ENCODE results near the gene TMEM248. TPM values are rescaled to one million over a fixed set of nuclear protein-coding genes. Genes with fewer than 3 reads are reported as not detected.

Gene TMEM248
- total RNA-seq, 1 experiment from 2014 or later = 60.4 TPM

DNA sequence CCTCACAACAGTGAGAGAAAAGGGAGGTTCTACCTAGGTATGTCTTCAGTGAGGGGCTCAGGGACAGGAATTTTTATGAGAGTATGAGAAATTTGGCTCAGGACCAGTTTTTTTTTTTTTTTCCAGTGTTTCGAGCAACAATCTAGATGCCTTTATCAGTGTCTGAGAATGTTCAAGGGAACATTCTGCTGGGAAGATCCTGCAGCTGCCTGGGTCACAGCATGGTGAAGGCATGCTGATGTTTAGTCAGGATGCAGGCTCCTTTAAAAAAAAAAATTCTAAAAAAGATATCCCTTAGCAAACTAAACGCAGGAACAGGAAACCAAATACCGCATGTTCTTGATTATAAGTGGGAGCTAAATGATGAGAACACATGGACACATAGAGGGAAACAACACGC, 43.4 kb downstream of the TMEM248 start:
- Mint-ChIP-seq H3K4me1 (no peaks in the 10 kb centered on the region), H3K4me3 (no peak overlapping the region), H3K9me3 (peaks cover 9% of the 10 kb centered on the region), H3K27me3 (ENCODE audit: low read depth) (no peaks in the 10 kb centered on the region), H3K36me3 (peaks cover 4% of the 10 kb centered on the region; the same call in 1 of the 2 replicates), H3K27ac (no peak overlapping the region)
- ChIA-PET CTCF (no interaction called here), POLR2A (no interaction called here)
- ATAC-seq (no peak), DNase-seq (ENCODE audit: low spot score) (no peak)
- TF ChIP-seq NR2C2 (CRISPR knock-in tag; IDR thresholded peaks at IDR 0.05) = no peak
- no peak for TF ChIP-seq RELA (CRISPR knock-in tag; IDR thresholded peaks at IDR 0.05; ENCODE audit: borderline replicate concordance)
- no peak for TF ChIP-seq RORB (CRISPR knock-in tag; IDR thresholded peaks at IDR 0.05)
- TF ChIP-seq SOX15 (CRISPR knock-in tag; IDR thresholded peaks at IDR 0.05) = no peak
- TF ChIP-seq, protein P1, sequence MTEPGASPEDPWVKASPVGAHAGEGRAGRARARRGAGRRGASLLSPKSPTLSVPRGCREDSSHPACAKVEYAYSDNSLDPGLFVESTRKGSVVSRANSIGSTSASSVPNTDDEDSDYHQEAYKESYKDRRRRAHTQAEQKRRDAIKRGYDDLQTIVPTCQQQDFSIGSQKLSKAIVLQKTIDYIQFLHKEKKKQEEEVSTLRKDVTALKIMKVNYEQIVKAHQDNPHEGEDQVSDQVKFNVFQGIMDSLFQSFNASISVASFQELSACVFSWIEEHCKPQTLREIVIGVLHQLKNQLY (CRISPR knock-in tag; IDR thresholded peaks at IDR 0.05) = no peak
- TF ChIP-seq, protein P2, sequence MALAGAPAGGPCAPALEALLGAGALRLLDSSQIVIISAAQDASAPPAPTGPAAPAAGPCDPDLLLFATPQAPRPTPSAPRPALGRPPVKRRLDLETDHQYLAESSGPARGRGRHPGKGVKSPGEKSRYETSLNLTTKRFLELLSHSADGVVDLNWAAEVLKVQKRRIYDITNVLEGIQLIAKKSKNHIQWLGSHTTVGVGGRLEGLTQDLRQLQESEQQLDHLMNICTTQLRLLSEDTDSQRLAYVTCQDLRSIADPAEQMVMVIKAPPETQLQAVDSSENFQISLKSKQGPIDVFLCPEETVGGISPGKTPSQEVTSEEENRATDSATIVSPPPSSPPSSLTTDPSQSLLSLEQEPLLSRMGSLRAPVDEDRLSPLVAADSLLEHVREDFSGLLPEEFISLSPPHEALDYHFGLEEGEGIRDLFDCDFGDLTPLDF (CRISPR knock-in tag; IDR thresholded peaks at IDR 0.05) = no peak
- TF ChIP-seq ZNF138 (CRISPR knock-in tag; conservative IDR thresholded peaks at IDR 0.05) = no peak
- no peak for TF ChIP-seq PRRX2 (CRISPR knock-in tag; IDR thresholded peaks at IDR 0.05)
- no peak for TF ChIP-seq SP1 (CRISPR knock-in tag; conservative IDR thresholded peaks at IDR 0.05)
- TF ChIP-seq, protein P3, sequence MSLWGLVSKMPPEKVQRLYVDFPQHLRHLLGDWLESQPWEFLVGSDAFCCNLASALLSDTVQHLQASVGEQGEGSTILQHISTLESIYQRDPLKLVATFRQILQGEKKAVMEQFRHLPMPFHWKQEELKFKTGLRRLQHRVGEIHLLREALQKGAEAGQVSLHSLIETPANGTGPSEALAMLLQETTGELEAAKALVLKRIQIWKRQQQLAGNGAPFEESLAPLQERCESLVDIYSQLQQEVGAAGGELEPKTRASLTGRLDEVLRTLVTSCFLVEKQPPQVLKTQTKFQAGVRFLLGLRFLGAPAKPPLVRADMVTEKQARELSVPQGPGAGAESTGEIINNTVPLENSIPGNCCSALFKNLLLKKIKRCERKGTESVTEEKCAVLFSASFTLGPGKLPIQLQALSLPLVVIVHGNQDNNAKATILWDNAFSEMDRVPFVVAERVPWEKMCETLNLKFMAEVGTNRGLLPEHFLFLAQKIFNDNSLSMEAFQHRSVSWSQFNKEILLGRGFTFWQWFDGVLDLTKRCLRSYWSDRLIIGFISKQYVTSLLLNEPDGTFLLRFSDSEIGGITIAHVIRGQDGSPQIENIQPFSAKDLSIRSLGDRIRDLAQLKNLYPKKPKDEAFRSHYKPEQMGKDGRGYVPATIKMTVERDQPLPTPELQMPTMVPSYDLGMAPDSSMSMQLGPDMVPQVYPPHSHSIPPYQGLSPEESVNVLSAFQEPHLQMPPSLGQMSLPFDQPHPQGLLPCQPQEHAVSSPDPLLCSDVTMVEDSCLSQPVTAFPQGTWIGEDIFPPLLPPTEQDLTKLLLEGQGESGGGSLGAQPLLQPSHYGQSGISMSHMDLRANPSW (CRISPR knock-in tag; conservative IDR thresholded peaks at IDR 0.05; ENCODE audit: low read depth) = no peak
- no peak for TF ChIP-seq SMAD4 (CRISPR knock-in tag; IDR thresholded peaks at IDR 0.05)
- TF ChIP-seq, protein P4, sequence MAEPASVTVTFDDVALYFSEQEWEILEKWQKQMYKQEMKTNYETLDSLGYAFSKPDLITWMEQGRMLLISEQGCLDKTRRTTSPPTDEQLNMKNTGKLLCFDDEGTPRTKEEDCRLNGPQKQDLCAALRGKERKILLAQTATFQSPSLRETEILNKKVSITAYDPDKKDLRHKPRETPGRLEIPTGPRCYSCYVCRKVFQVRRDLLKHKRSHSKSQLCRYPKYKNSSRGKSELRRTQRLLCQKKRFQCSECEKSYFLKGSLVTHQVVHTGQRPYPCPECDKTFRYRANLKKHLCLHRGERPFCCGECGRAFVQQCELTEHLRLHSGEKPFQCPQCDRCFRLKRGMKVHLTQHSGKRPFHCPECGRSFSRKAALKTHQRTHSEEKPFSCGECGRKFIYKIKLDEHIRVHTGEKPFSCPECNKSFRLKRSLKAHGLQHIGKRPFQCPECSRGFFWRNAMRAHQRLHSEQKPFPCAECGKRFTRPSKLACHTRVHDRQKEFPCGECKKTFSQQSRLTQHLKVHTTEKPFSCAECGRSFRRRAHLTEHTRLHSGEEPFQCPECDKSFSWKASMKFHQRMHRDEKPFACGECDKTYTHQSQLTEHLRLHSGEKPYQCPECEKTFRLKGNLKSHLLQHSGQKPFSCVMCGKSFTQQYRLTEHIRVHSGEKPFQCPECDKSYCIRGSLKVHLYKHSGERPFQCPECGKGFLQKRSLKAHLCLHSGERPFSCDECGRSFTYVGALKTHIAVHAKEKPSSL (CRISPR knock-in tag; conservative IDR thresholded peaks at IDR 0.05) = no peak
- TF ChIP-seq, protein P5, sequence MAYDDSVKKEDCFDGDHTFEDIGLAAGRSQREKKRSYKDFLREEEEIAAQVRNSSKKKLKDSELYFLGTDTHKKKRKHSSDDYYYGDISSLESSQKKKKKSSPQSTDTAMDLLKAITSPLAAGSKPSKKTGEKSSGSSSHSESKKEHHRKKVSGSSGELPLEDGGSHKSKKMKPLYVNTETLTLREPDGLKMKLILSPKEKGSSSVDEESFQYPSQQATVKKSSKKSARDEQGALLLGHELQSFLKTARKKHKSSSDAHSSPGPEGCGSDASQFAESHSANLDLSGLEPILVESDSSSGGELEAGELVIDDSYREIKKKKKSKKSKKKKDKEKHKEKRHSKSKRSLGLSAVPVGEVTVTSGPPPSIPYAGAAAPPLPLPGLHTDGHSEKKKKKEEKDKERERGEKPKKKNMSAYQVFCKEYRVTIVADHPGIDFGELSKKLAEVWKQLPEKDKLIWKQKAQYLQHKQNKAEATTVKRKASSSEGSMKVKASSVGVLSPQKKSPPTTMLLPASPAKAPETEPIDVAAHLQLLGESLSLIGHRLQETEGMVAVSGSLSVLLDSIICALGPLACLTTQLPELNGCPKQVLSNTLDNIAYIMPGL (CRISPR knock-in tag; IDR thresholded peaks at IDR 0.05) = no peak
- no peak for TF ChIP-seq ZNF219 (CRISPR knock-in tag; IDR thresholded peaks at IDR 0.05; ENCODE audit: borderline replicate concordance)
- TF ChIP-seq, protein P6, sequence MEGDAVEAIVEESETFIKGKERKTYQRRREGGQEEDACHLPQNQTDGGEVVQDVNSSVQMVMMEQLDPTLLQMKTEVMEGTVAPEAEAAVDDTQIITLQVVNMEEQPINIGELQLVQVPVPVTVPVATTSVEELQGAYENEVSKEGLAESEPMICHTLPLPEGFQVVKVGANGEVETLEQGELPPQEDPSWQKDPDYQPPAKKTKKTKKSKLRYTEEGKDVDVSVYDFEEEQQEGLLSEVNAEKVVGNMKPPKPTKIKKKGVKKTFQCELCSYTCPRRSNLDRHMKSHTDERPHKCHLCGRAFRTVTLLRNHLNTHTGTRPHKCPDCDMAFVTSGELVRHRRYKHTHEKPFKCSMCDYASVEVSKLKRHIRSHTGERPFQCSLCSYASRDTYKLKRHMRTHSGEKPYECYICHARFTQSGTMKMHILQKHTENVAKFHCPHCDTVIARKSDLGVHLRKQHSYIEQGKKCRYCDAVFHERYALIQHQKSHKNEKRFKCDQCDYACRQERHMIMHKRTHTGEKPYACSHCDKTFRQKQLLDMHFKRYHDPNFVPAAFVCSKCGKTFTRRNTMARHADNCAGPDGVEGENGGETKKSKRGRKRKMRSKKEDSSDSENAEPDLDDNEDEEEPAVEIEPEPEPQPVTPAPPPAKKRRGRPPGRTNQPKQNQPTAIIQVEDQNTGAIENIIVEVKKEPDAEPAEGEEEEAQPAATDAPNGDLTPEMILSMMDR (IDR thresholded peaks at IDR 0.05) = no peak
- no peak for TF ChIP-seq JUN (CRISPR knock-in tag; IDR thresholded peaks at IDR 0.05)
- TF ChIP-seq, protein P7, sequence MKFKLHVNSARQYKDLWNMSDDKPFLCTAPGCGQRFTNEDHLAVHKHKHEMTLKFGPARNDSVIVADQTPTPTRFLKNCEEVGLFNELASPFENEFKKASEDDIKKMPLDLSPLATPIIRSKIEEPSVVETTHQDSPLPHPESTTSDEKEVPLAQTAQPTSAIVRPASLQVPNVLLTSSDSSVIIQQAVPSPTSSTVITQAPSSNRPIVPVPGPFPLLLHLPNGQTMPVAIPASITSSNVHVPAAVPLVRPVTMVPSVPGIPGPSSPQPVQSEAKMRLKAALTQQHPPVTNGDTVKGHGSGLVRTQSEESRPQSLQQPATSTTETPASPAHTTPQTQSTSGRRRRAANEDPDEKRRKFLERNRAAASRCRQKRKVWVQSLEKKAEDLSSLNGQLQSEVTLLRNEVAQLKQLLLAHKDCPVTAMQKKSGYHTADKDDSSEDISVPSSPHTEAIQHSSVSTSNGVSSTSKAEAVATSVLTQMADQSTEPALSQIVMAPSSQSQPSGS (CRISPR knock-in tag; IDR thresholded peaks at IDR 0.05; ENCODE audit: borderline replicate concordance, low read depth) = no peak
- TF ChIP-seq FOXK1 (CRISPR knock-in tag; IDR thresholded peaks at IDR 0.05) = no peak
- no peak for TF ChIP-seq NFE2L1 (CRISPR knock-in tag; IDR thresholded peaks at IDR 0.05)
- no peak for TF ChIP-seq ZNF121 (CRISPR knock-in tag; IDR thresholded peaks at IDR 0.05)
